Measurements from ENCODE around the gene SLC1A7.

SLC1A7 gene

GRCh38 chr1:53132176-53132575 is 10.3 kb downstream of the SLC1A7 start:
- no peak for DNase-seq

- no peak for DNase-seq
Observed at GRCh38 chr1:53131590-53131938, 10.9 kb downstream of the SLC1A7 start.

GRCh38 chr1:53130878-53131589 is 11.4 kb downstream of the SLC1A7 start:
- no peak for DNase-seq

- no peak for DNase-seq
Observed at GRCh38 chr1:53130598-53130877, 11.9 kb downstream of the SLC1A7 start.

GRCh38 chr1:53129891-53130597 is 12.4 kb downstream of the SLC1A7 start:
- DNase-seq = no peak

- DNase-seq = no peak
Observed at GRCh38 chr1:53128401-53128800, 14.0 kb downstream of the SLC1A7 start.

- no peak for DNase-seq
Observed at GRCh38 chr1:53127546-53127945, 14.9 kb downstream of the SLC1A7 start.

GRCh38 chr1:53126495-53126894 is 15.9 kb downstream of the SLC1A7 start:
- DNase-seq = no peak

GRCh38 chr1:53125623-53126360 is 16.6 kb downstream of the SLC1A7 start:
- DNase-seq = no peak

- no peak for DNase-seq
Observed at GRCh38 chr1:53125122-53125521, 17.3 kb downstream of the SLC1A7 start.

GRCh38 chr1:53123453-53124140 is 18.8 kb downstream of the SLC1A7 start:
- no peak for DNase-seq

- DNase-seq = no peak
Observed at GRCh38 chr1:53122961-53123413, 19.5 kb downstream of the SLC1A7 start.

GRCh38 chr1:53122201-53122885 is 20.1 kb downstream of the SLC1A7 start:
- DNase-seq = no peak

- no peak for DNase-seq
Observed at GRCh38 chr1:53121319-53122172, 20.9 kb downstream of the SLC1A7 start.

GRCh38 chr1:53120659-53121058 is 21.8 kb downstream of the SLC1A7 start:
- DNase-seq = no peak

GRCh38 chr1:53117836-53118235 is 24.6 kb downstream of the SLC1A7 start:
- DNase-seq = no peak

GRCh38 chr1:53116933-53117600 is 25.4 kb downstream of the SLC1A7 start:
- DNase-seq = no peak

GRCh38 chr1:53116307-53116810 is 26.1 kb downstream of the SLC1A7 start:
- DNase-seq = no peak

GRCh38 chr1:53115403-53116306 is 26.8 kb downstream of the SLC1A7 start:
- DNase-seq = no peak

Data from SIG-M5 (cell line).